ENCODE measurements around the gene PTAFR.

Gene PTAFR

DNA sequence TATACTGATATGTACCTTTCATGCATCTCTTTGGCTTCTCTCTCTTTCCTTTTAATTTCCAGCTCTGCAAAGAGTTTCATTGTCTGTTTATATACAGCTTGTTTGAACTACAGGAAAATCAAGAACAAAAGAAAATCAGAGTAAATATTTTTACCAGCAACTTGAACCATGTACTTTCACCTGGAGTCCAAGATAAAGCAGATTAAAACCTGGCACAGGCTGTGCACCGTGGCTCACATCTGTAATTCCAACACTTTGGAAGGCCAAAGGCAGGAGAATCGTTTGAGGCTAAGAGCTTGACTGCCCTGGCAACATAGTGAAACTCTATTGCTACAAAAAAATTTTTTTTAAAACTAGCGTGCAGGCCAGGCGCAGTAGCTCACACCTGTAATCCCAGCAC lies 28.8 kb upstream of the PTAFR start:
- no peaks in the 10 kb centered on the region for H3K27me3 ChIP-seq (ENCODE audit: insufficient read depth, poor library complexity, severe bottlenecking)
- no peak overlapping the region for H3K4me3 ChIP-seq (replicated peaks; ENCODE audit: insufficient read depth, low read length)
- no peak for DNase-seq (ENCODE audit: low read depth in 1 of 2, low spot score in 1 of 2)
- H3K27ac ChIP-seq (replicated peaks), result no peak overlapping the region
- TF ChIP-seq POLR2AphosphoS5 (IDR thresholded peaks at IDR 0.05; ENCODE audit: low read depth), result no peak
- no peak for TF ChIP-seq GABPA (IDR thresholded peaks at IDR 0.05; ENCODE audit: low read depth)
- TF ChIP-seq, protein P1, sequence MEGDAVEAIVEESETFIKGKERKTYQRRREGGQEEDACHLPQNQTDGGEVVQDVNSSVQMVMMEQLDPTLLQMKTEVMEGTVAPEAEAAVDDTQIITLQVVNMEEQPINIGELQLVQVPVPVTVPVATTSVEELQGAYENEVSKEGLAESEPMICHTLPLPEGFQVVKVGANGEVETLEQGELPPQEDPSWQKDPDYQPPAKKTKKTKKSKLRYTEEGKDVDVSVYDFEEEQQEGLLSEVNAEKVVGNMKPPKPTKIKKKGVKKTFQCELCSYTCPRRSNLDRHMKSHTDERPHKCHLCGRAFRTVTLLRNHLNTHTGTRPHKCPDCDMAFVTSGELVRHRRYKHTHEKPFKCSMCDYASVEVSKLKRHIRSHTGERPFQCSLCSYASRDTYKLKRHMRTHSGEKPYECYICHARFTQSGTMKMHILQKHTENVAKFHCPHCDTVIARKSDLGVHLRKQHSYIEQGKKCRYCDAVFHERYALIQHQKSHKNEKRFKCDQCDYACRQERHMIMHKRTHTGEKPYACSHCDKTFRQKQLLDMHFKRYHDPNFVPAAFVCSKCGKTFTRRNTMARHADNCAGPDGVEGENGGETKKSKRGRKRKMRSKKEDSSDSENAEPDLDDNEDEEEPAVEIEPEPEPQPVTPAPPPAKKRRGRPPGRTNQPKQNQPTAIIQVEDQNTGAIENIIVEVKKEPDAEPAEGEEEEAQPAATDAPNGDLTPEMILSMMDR (IDR thresholded peaks at IDR 0.05; ENCODE audit: insufficient read depth, low read length), result no peak
- no peak for TF ChIP-seq SPI1 (IDR thresholded peaks at IDR 0.05; ENCODE audit: borderline replicate concordance, low read depth)
- TF ChIP-seq, protein P2, sequence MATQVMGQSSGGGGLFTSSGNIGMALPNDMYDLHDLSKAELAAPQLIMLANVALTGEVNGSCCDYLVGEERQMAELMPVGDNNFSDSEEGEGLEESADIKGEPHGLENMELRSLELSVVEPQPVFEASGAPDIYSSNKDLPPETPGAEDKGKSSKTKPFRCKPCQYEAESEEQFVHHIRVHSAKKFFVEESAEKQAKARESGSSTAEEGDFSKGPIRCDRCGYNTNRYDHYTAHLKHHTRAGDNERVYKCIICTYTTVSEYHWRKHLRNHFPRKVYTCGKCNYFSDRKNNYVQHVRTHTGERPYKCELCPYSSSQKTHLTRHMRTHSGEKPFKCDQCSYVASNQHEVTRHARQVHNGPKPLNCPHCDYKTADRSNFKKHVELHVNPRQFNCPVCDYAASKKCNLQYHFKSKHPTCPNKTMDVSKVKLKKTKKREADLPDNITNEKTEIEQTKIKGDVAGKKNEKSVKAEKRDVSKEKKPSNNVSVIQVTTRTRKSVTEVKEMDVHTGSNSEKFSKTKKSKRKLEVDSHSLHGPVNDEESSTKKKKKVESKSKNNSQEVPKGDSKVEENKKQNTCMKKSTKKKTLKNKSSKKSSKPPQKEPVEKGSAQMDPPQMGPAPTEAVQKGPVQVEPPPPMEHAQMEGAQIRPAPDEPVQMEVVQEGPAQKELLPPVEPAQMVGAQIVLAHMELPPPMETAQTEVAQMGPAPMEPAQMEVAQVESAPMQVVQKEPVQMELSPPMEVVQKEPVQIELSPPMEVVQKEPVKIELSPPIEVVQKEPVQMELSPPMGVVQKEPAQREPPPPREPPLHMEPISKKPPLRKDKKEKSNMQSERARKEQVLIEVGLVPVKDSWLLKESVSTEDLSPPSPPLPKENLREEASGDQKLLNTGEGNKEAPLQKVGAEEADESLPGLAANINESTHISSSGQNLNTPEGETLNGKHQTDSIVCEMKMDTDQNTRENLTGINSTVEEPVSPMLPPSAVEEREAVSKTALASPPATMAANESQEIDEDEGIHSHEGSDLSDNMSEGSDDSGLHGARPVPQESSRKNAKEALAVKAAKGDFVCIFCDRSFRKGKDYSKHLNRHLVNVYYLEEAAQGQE (IDR thresholded peaks at IDR 0.05; ENCODE audit: insufficient replicate concordance, low read depth), result no peak

DNA sequence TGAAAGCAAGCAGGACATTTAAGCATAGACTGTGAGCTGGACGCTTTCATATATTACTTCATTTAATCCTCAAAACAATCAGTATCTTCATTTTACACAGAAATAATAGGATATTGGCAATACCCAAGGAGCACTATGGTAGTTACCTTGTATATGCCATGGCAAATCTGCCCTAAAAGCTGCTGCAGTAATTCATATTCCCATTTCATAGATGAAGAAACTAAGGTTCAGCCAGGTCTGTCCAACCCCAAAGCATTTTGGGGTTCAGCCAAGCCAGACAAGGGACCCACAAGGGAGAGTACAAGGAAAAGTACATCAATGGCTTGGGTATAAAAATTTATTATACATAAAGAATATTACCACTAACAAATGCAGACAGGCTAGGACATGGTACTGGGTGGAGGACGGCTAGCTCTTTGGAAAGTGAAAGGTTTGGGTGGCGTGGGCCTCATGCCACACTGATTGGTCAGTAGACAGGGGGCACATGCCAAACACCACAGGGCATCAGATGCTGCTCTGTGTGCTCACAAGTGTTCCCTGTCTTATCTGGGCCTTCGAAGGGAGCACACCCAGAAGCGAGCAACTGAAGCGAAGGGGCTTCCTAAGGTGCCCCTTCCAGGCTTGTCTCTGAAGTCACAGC lies 23.9 kb upstream of the PTAFR start:
- Histone ChIP-seq H3K4me3 (replicated peaks; ENCODE audit: insufficient read depth, low read length) (no peak overlapping the region), H3K27me3 (ENCODE audit: insufficient read depth, poor library complexity, severe bottlenecking) (no peaks in the 10 kb centered on the region), H3K27ac (replicated peaks) (no peak overlapping the region)
- TF ChIP-seq, protein P2 (IDR thresholded peaks at IDR 0.05; ENCODE audit: insufficient replicate concordance, low read depth), result no peak
- TF ChIP-seq SPI1 (IDR thresholded peaks at IDR 0.05; ENCODE audit: borderline replicate concordance, low read depth), result no peak
- TF ChIP-seq POLR2AphosphoS5 (IDR thresholded peaks at IDR 0.05; ENCODE audit: low read depth), result no peak
- TF ChIP-seq GABPA (IDR thresholded peaks at IDR 0.05; ENCODE audit: low read depth), result no peak
- no peak for DNase-seq (ENCODE audit: low read depth in 1 of 2, low spot score in 1 of 2)

DNA sequence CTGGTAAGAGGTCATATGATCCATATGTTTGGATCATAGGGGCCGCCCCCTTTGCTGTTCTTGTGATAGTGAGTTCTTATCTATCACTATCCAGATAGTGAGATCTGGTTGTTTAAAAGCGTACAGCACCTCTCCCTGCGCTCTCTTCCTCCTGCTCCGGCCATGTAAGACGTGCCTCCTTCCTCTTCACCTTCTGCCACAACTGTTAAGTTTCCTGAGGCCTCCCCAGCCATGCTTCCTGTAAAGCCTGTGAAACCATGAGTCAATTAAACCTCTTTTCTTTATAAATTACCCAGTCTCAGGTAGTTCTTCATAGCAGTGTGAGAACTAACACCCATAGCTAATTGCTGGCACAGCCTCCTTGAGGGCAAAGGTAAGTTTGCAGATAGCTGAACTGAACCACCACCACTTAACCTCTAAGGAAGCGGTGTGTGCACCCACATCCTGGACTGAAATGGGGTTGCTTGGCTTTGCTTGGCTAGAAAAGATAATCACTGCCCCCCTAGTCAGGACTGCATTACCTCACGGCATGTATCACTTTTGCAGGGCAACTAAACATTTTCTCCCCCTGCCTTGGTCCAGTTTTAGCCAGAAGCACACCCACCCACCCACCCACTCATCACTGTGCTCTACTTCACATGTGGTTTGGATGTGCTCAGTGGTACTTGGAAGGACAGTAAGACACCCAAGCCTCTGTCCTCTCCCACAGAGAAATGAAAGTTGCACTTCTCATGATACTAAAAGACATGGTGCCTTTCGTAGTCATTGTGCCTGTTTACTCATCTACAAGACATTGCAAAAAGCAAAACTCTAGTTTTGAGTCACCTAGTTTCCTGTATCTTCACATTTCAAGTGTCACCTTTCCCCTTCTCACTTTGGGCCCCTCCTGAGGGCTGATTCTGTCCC lies 23.1 kb upstream of the PTAFR start:
- no peak overlapping the region for H3K27ac ChIP-seq (replicated peaks)
- H3K27me3 ChIP-seq (ENCODE audit: insufficient read depth, poor library complexity, severe bottlenecking), result no peaks in the 10 kb centered on the region
- DNase-seq (ENCODE audit: low read depth in 1 of 2, low spot score in 1 of 2), result no peak
- H3K4me3 ChIP-seq (replicated peaks; ENCODE audit: insufficient read depth, low read length), result no peak overlapping the region
- TF ChIP-seq, protein P2 (IDR thresholded peaks at IDR 0.05; ENCODE audit: insufficient replicate concordance, low read depth), result no peak
- TF ChIP-seq POLR2AphosphoS5 (IDR thresholded peaks at IDR 0.05; ENCODE audit: low read depth) (no peak), SPI1 (IDR thresholded peaks at IDR 0.05; ENCODE audit: borderline replicate concordance, low read depth) (no peak), GABPA (IDR thresholded peaks at IDR 0.05; ENCODE audit: low read depth) (no peak)
- TF ChIP-seq, protein P1 (IDR thresholded peaks at IDR 0.05; ENCODE audit: insufficient read depth, low read length), result no peak
